HepG2 (cell line): Measurements from ENCODE around the gene MFRP. TPM values are rescaled to one million over a fixed set of nuclear protein-coding genes. Genes with fewer than 3 reads are reported as not detected.

Source experiments
- AHR ChIP-seq: IDR thresholded peaks from 2 replicates; pipeline ENCODE4 v1.6.1; 2018; ENCODE audit warnings: missing genetic modification reagents, missing compliant biosample characterization
- EHMT2 ChIP-seq: fragments of 200-600 bp; sonication (generic); IDR thresholded peaks from 2 replicates; pipeline ENCODE4 v1.7.0; 2017; ENCODE audit warnings: antibody characterized with exemption, low read depth, low read length, borderline replicate concordance
- LCORL ChIP-seq, 2 experiments: fragments of 450-650 bp in 1 of 2; sonication (generic) in 1 of 2; formaldehyde crosslinking in 1 of 2; IDR thresholded peaks; 2 replicates each; pipeline versions ENCODE4 v1.5.0 to v1.6.1; 2017 to 2020; ENCODE audit warnings: antibody characterized with exemption in 1 of 2, missing genetic modification reagents in 1 of 2
- NR1H2 ChIP-seq: sonication (generic); formaldehyde crosslinking; IDR thresholded peaks from 2 replicates; pipeline ENCODE4 v1.8.1; 2022; ENCODE audit warnings: low read depth, missing genetic modification reagents, borderline replicate concordance
- SIX1 ChIP-seq: sonication (generic); formaldehyde crosslinking; IDR thresholded peaks from 2 replicates; pipeline ENCODE4 v1.4.0; 2020; ENCODE audit warnings: missing genetic modification reagents, borderline replicate concordance
- ZBTB1 ChIP-seq: sonication (generic); formaldehyde crosslinking; IDR thresholded peaks from 2 replicates; pipeline ENCODE4 v1.4.0; 2020; ENCODE audit warnings: missing genetic modification reagents, borderline replicate concordance
- ZBTB3 ChIP-seq: sonication (generic); formaldehyde crosslinking; IDR thresholded peaks from 2 replicates; pipeline ENCODE4 v1.4.0; 2020; ENCODE audit warnings: low read depth, mild to moderate bottlenecking, moderate library complexity, missing genetic modification reagents, borderline replicate concordance
- ZC3H4 ChIP-seq: sonication (generic); formaldehyde crosslinking; IDR thresholded peaks from 2 replicates; pipeline ENCODE4 v1.4.0; 2020; ENCODE audit warnings: missing genetic modification reagents, borderline replicate concordance
- ZNF337 ChIP-seq: sonication (generic); formaldehyde crosslinking; IDR thresholded peaks from 2 replicates; pipeline ENCODE4 v1.5.1; 2020; ENCODE audit warnings: missing genetic modification reagents, low read depth, mild to moderate bottlenecking, borderline replicate concordance
- ZNF501 ChIP-seq: sonication (generic); formaldehyde crosslinking; IDR thresholded peaks from 2 replicates; pipeline ENCODE4 v1.5.1; 2020; ENCODE audit warnings: mild to moderate bottlenecking, moderate library complexity, missing genetic modification reagents
- polyA plus RNA-seq, 8 experiments: library from polyadenylated mRNA; depleted of rRNA in 3 of 8; stranded (reverse) in 7 of 8; unstranded in 1 of 8; fragments of >200 nt; fragmentation: Illumina TruSeq in 4 of 8; extraction: Trizol in 4 of 8; gene quantifications; 2 replicates each; pipeline versions ENCODE4 v1.2.1 to v1.2.3, GENCODE V29; 2011 to 2016; ENCODE audit warnings: low read depth in 4 of 8, missing spikeins in 1 of 8, mixed read lengths in 1 of 8; ENCODE audit not compliant: insufficient read depth in 1 of 8
- total RNA-seq, 5 experiments: library from RNA; depleted of rRNA; stranded (reverse); fragments of >200 nt; fragmentation: Illumina TruSeq; extraction: Trizol; gene quantifications; 2 replicates each; pipeline ENCODE4 v1.2.3, GENCODE V29; 2016; ENCODE audit warnings: low read depth in 1 of 5
- TF ChIP-seq, protein P1 (sequence below): IDR thresholded peaks from 2 replicates; pipeline ENCODE4 v1.6.1; 2016
- TF ChIP-seq, protein P2 (sequence below): sonication (generic); formaldehyde crosslinking; IDR thresholded peaks from 2 replicates; pipeline ENCODE4 v1.4.0; 2020; ENCODE audit warnings: missing genetic modification reagents
- TF ChIP-seq, protein P3 (sequence below): IDR thresholded peaks from 2 replicates; pipeline ENCODE4 v1.6.1; 2018; ENCODE audit warnings: missing genetic modification reagents, mild to moderate bottlenecking, missing compliant biosample characterization
- TF ChIP-seq, protein P4 (sequence below): sonication (generic); formaldehyde crosslinking; IDR thresholded peaks from 2 replicates; pipeline ENCODE4 v1.9.0; 2021; ENCODE audit warnings: missing genetic modification reagents, borderline replicate concordance
- TF ChIP-seq, protein P5 (sequence below): sonication (generic); formaldehyde crosslinking; IDR thresholded peaks from 2 replicates; pipeline ENCODE4 v1.5.0; 2020; ENCODE audit warnings: mild to moderate bottlenecking, missing genetic modification reagents

Gene MFRP
- total and polyA plus RNA-seq, 2 of the 13 experiments (the other 11 are each of a cell fraction or from before 2014, with no cell fraction given), result not detected

DNA sequence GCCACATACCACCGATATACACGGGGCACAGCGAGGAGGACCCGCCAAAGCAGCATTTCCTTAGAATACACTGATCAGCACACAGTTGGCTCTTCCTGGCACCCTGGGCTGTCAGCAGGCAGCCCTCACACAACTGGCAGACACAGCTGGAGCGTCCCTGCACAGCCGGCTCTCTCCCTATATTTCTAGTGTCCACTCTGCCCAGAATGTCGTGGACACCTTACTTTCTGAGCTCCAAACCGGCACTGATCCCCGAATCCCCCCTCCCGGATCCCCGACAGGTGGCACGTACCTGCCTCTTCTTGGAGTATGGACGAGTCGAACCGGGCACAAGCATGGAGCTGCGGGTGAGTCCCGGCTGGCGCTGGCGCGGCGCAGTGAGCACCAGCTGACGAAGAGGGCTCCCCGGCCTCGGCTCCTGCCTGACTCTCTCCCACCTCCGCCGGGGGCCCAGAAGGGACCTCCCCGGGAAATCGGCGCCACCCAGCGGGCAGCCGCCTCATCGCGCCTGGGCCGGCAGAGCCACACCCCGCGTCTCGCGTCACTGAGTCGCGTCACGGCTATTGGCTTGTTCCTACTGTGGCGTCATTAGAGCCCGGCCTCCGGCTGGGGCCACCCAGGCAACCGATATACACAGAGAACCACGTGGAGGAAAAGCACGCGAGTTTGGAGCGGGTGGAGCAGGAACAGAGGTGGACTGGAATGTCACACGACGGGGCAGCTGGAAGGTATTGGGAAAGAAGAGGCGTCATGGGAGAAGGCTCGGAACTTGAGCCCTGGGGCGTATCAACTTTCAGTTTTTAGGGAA, 34.9 kb upstream of the MFRP start, which contains the start of gene USP2 (continued):
- TF ChIP-seq, protein P1, sequence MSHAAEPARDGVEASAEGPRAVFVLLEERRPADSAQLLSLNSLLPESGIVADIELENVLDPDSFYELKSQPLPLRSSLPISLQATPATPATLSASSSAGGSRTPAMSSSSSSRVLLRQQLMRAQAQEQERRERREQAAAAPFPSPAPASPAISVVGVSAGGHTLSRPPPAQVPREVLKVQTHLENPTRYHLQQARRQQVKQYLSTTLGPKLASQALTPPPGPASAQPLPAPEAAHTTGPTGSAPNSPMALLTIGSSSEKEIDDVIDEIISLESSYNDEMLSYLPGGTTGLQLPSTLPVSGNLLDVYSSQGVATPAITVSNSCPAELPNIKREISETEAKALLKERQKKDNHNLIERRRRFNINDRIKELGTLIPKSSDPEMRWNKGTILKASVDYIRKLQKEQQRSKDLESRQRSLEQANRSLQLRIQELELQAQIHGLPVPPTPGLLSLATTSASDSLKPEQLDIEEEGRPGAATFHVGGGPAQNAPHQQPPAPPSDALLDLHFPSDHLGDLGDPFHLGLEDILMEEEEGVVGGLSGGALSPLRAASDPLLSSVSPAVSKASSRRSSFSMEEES, result peak; percentile 67
- TF ChIP-seq ZBTB3 (CRISPR knock-in tag) (no peak), EHMT2 (no peak), ZC3H4 (no peak), ZNF337 (no peak), NR1H2 (CRISPR knock-in tag) (no peak), ZNF501 (peak; percentile 93), AHR (CRISPR knock-in tag) (0 out of 2 replicates have a peak, but pooled peaks have one; percentile 47), ZBTB1 (CRISPR knock-in tag) (no peak), LCORL (IDR thresholded peaks at IDR 0.05) (no peak), LCORL (CRISPR knock-in tag; IDR thresholded peaks at IDR 0.05) (peak; percentile 69; the same call in 1 of the 2 replicates), SIX1 (CRISPR knock-in tag) (no peak)
- TF ChIP-seq, protein P2, sequence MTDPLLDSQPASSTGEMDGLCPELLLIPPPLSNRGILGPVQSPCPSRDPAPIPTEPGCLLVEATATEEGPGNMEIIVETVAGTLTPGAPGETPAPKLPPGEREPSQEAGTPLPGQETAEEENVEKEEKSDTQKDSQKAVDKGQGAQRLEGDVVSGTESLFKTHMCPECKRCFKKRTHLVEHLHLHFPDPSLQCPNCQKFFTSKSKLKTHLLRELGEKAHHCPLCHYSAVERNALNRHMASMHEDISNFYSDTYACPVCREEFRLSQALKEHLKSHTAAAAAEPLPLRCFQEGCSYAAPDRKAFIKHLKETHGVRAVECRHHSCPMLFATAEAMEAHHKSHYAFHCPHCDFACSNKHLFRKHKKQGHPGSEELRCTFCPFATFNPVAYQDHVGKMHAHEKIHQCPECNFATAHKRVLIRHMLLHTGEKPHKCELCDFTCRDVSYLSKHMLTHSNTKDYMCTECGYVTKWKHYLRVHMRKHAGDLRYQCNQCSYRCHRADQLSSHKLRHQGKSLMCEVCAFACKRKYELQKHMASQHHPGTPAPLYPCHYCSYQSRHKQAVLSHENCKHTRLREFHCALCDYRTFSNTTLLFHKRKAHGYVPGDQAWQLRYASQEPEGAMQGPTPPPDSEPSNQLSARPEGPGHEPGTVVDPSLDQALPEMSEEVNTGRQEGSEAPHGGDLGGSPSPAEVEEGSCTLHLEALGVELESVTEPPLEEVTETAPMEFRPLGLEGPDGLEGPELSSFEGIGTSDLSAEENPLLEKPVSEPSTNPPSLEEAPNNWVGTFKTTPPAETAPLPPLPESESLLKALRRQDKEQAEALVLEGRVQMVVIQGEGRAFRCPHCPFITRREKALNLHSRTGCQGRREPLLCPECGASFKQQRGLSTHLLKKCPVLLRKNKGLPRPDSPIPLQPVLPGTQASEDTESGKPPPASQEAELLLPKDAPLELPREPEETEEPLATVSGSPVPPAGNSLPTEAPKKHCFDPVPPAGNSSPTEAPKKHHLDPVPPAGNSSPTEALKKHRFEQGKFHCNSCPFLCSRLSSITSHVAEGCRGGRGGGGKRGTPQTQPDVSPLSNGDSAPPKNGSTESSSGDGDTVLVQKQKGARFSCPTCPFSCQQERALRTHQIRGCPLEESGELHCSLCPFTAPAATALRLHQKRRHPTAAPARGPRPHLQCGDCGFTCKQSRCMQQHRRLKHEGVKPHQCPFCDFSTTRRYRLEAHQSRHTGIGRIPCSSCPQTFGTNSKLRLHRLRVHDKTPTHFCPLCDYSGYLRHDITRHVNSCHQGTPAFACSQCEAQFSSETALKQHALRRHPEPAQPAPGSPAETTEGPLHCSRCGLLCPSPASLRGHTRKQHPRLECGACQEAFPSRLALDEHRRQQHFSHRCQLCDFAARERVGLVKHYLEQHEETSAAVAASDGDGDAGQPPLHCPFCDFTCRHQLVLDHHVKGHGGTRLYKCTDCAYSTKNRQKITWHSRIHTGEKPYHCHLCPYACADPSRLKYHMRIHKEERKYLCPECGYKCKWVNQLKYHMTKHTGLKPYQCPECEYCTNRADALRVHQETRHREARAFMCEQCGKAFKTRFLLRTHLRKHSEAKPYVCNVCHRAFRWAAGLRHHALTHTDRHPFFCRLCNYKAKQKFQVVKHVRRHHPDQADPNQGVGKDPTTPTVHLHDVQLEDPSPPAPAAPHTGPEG (CRISPR knock-in tag), result no peak
- TF ChIP-seq, protein P3, sequence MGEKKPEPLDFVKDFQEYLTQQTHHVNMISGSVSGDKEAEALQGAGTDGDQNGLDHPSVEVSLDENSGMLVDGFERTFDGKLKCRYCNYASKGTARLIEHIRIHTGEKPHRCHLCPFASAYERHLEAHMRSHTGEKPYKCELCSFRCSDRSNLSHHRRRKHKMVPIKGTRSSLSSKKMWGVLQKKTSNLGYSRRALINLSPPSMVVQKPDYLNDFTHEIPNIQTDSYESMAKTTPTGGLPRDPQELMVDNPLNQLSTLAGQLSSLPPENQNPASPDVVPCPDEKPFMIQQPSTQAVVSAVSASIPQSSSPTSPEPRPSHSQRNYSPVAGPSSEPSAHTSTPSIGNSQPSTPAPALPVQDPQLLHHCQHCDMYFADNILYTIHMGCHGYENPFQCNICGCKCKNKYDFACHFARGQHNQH (CRISPR knock-in tag), result peak; percentile 90
- TF ChIP-seq, protein P4, sequence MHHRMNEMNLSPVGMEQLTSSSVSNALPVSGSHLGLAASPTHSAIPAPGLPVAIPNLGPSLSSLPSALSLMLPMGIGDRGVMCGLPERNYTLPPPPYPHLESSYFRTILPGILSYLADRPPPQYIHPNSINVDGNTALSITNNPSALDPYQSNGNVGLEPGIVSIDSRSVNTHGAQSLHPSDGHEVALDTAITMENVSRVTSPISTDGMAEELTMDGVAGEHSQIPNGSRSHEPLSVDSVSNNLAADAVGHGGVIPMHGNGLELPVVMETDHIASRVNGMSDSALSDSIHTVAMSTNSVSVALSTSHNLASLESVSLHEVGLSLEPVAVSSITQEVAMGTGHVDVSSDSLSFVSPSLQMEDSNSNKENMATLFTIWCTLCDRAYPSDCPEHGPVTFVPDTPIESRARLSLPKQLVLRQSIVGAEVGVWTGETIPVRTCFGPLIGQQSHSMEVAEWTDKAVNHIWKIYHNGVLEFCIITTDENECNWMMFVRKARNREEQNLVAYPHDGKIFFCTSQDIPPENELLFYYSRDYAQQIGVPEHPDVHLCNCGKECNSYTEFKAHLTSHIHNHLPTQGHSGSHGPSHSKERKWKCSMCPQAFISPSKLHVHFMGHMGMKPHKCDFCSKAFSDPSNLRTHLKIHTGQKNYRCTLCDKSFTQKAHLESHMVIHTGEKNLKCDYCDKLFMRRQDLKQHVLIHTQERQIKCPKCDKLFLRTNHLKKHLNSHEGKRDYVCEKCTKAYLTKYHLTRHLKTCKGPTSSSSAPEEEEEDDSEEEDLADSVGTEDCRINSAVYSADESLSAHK (CRISPR knock-in tag), result no peak
- TF ChIP-seq, protein P5, sequence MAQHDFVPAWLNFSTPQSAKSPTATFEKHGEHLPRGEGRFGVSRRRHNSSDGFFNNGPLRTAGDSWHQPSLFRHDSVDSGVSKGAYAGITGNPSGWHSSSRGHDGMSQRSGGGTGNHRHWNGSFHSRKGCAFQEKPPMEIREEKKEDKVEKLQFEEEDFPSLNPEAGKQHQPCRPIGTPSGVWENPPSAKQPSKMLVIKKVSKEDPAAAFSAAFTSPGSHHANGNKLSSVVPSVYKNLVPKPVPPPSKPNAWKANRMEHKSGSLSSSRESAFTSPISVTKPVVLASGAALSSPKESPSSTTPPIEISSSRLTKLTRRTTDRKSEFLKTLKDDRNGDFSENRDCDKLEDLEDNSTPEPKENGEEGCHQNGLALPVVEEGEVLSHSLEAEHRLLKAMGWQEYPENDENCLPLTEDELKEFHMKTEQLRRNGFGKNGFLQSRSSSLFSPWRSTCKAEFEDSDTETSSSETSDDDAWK (CRISPR knock-in tag), result no peak
